A549 (cell line): ENCODE measurements around the gene CCL8. TPM values are rescaled to one million over a fixed set of nuclear protein-coding genes. Genes with fewer than 3 reads are reported as not detected.

ENCODE experiments used
- ATAC-seq, 2 experiments: fragments of 200-7000 bp in 1 of 2; fragments of >200 bp in 1 of 2; cut with Nextera tagmentation in 1 of 2; cut with Tn5 transposase in 1 of 2; 3 replicates each; pipeline versions ENCODE4 v1.8.0 to v1.9.1; 2018 to 2020; ENCODE audit warnings: mild to moderate bottlenecking in 1 of 2, moderate library complexity in 1 of 2
- CTCF ChIA-PET: fragments of 300-600 bp; sonication (Branson Sonifier 250); formaldehyde crosslinking; extraction: SDS; loops from one replicate; lab custom pipeline; 2021; ENCODE audit warnings: antibody characterized with exemption, inconsistent platforms; lab: Yijun Ruan, JAX
- POLR2A ChIA-PET: fragments of 350-600 bp; formaldehyde crosslinking; extraction: SDS; loops from one replicate; lab custom pipeline; 2021; ENCODE audit warnings: antibody characterized with exemption, inconsistent platforms; lab: Yijun Ruan, JAX
- DNase-seq, 2 experiments: peaks; one replicate each; pipeline versions ENCODE4 v3.0.0 to v3.0.0-alpha.2; 2011 to 2016; ENCODE audit warnings: low read depth in 1 of 2, low spot score in 1 of 2
- FAIRE-seq: peaks from 2 replicates; lab custom pipeline; 2011; peaks lifted over from hg19 to GRCh38; lab: Jason Lieb, UNC
- H3K27ac ChIP-seq, 2 experiments: fragments of >200 bp; sonication (Bioruptor Twin); formaldehyde crosslinking; 3 replicates each; pipeline ENCODE4 v1.5.1; 2016 to 2017
- H3K4me1 ChIP-seq: fragments of >200 bp; sonication (Bioruptor Twin); formaldehyde crosslinking; 3 replicates; pipeline ENCODE4 v1.6.1; 2016
- H3K4me2 ChIP-seq: fragments of >200 bp; sonication (Bioruptor Twin); formaldehyde crosslinking; 3 replicates; pipeline ENCODE4 v1.6.1; 2016
- H3K4me3 ChIP-seq: fragments of >200 bp; sonication (Bioruptor Twin); formaldehyde crosslinking; 3 replicates; pipeline ENCODE4 v1.5.1; 2016
- H3K9me3 ChIP-seq: fragments of >200 bp; sonication (Bioruptor Twin); formaldehyde crosslinking; 3 replicates; pipeline ENCODE4 v1.6.1; 2016
- ATOH8 ChIP-seq: fragments of 250-450 bp; sonication (Bioruptor Pico); IDR thresholded peaks from 2 replicates; pipeline ENCODE4 v1.5.0; 2020; ENCODE audit warnings: low read depth, mild to moderate bottlenecking, moderate library complexity
- EP300 ChIP-seq, 2 experiments: fragments of >200 bp; sonication (Bioruptor Twin); formaldehyde crosslinking; IDR thresholded peaks; 2 replicates in 1 of 2; 3 replicates in 1 of 2; pipeline ENCODE4 v1.6.1; 2016 to 2017
- FOSB ChIP-seq: fragments of 250-450 bp; sonication (Bioruptor Pico); IDR thresholded peaks from 2 replicates; pipeline ENCODE4 v1.5.0; 2020; ENCODE audit warnings: mild to moderate bottlenecking, moderate library complexity
- GATA3 ChIP-seq: IDR thresholded peaks from 2 replicates; pipeline ENCODE4 v1.6.1; 2012; ENCODE audit warnings: borderline replicate concordance
- HEYL ChIP-seq: fragments of 250-450 bp; sonication (Bioruptor Pico); IDR thresholded peaks from 2 replicates; pipeline ENCODE4 v1.8.0; 2021; ENCODE audit warnings: mild to moderate bottlenecking, moderate library complexity
- HOXB13 ChIP-seq: fragments of 250-450 bp; sonication (Bioruptor Pico); IDR thresholded peaks from 2 replicates; pipeline ENCODE4 v1.5.0; 2020; ENCODE audit warnings: low read depth, mild to moderate bottlenecking, moderate library complexity
- KDM1A ChIP-seq: fragments of 200-600 bp; sonication (generic); IDR thresholded peaks from 2 replicates; pipeline ENCODE4 v1.6.1; 2016; ENCODE audit warnings: low read depth, mild to moderate bottlenecking
- MAZ ChIP-seq: fragments of 150-350 bp; IDR thresholded peaks from 2 replicates; pipeline ENCODE4 v1.6.1; 2014; ENCODE audit warnings: antibody characterized with exemption, low read depth, low read length, borderline replicate concordance
- MYC ChIP-seq: IDR thresholded peaks from 2 replicates; pipeline ENCODE4 v1.6.1; 2012; ENCODE audit warnings: mild to moderate bottlenecking, inconsistent platforms, low read length, improper control_type of control experiment, borderline replicate concordance
- NFE2L2 ChIP-seq: fragments of 150-350 bp; conservative IDR thresholded peaks from 2 replicates; pipeline ENCODE4 v1.6.1; 2014; ENCODE audit warnings: low read length
- NR3C1 ChIP-seq: fragments of >200 bp; sonication (Bioruptor Twin); formaldehyde crosslinking; IDR thresholded peaks from 3 replicates; pipeline ENCODE4 v1.6.1; 2017
- REST ChIP-seq: fragments of 200-600 bp; sonication (generic); IDR thresholded peaks from 2 replicates; pipeline ENCODE4 v1.6.1; 2016; ENCODE audit warnings: antibody characterized with exemption, mild to moderate bottlenecking, moderate library complexity
- RFX5 ChIP-seq: fragments of 450-650 bp; IDR thresholded peaks from 2 replicates; pipeline ENCODE4 v1.7.1; 2014; ENCODE audit warnings: antibody characterized with exemption, mild to moderate bottlenecking, moderate library complexity
- SMC3 ChIP-seq: fragments of >200 bp; sonication (Bioruptor Twin); formaldehyde crosslinking; IDR thresholded peaks from 3 replicates; pipeline ENCODE4 v1.6.1; 2018; ENCODE audit warnings: inconsistent platforms
- TFCP2L1 ChIP-seq: fragments of 250-450 bp; sonication (Bioruptor Pico); IDR thresholded peaks from 2 replicates; pipeline ENCODE4 v1.5.0; 2021; ENCODE audit warnings: mild to moderate bottlenecking
- ZC3H11A ChIP-seq: fragments of 450-650 bp; IDR thresholded peaks from 2 replicates; pipeline ENCODE4 v1.6.1; 2014; ENCODE audit warnings: antibody characterized with exemption, mild to moderate bottlenecking
- ZFP36 ChIP-seq: fragments of 450-650 bp; IDR thresholded peaks from 2 replicates; pipeline ENCODE4 v1.6.1; 2014; ENCODE audit warnings: borderline replicate concordance; ENCODE audit not compliant: partially characterized antibody
- ZNF302 ChIP-seq: fragments of 250-450 bp; sonication (Bioruptor Pico); IDR thresholded peaks from 2 replicates; pipeline ENCODE4 v1.9.0; 2021; ENCODE audit warnings: inconsistent platforms, mild to moderate bottlenecking, moderate library complexity
- WGBS: methylation state at CpG from one replicate; pipeline ENCODE4 v1.1.6; 2017; ENCODE audit errors: missing lambda C conversion rate; 5-methylcytosine and 5-hydroxymethylcytosine counted together
- polyA plus RNA-seq, 4 experiments: library from polyadenylated mRNA; depleted of rRNA in 3 of 4; stranded (reverse); fragments of >200 nt; fragmentation: RNase III in 1 of 4; extraction: RNeasy Plus Mini Kit Qiagen cat#74134 plus additional on column Dnase treatment in 1 of 4; gene quantifications; 2 replicates in 3 of 4; 3 replicates in 1 of 4; pipeline ENCODE4 v1.2.3, GENCODE V29; 2011 to 2017

The CCL8 gene
- polyA plus RNA-seq, 2 of the 4 experiments (the other 2 are of a cell fraction) = not detected

- H3K4me1 ChIP-seq = no peaks in the 10 kb centered on the region; the same call in 2 of the 3 replicates
- DNase-seq (no peak), ATAC-seq (no peak), FAIRE-seq (no peak)
- ChIA-PET CTCF (interaction anchor here (1.6 to 6.6 kb wide), 4 partner anchors 8 to 101 kb away, joined by 4 to 42 read pairs (median 8); no protein-coding TSS in a partner anchor), POLR2A (no interaction called here)
- no peaks in the 10 kb centered on the region for H3K9me3 ChIP-seq
- no peak overlapping the region for H3K4me2 ChIP-seq
- H3K4me3 ChIP-seq = no peak overlapping the region
- no peak for TF ChIP-seq MAZ
- TF ChIP-seq ATOH8 (CRISPR knock-in tag) = no peak
- TF ChIP-seq GATA3 = no peak
- no peak for TF ChIP-seq KDM1A
- TF ChIP-seq FOSB (CRISPR knock-in tag) = no peak
- no peak overlapping the region for H3K27ac ChIP-seq
- 45% methylated on average over 3 of the region's 3 CpGs for WGBS
Observed at GRCh38 chr17:34299956-34300577, 19.2 kb upstream of the CCL8 start.

GRCh38 chr17:34300652-34301370 lies 18.4 kb upstream of the CCL8 start:
- 76% methylated on average over 3 of the region's 3 CpGs for WGBS

GRCh38 chr17:34301986-34302385 lies 17.2 kb upstream of the CCL8 start:
- FAIRE-seq = no peak
- Histone ChIP-seq H3K4me1 (peaks cover 4% of the 10 kb centered on the region; the same call in 1 of the 3 replicates), H3K27ac (no peak overlapping the region), H3K9me3 (no peaks in the 10 kb centered on the region), H3K4me2 (no peak overlapping the region), H3K4me3 (no peak overlapping the region)
- TF ChIP-seq HOXB13 = no peak
- TF ChIP-seq REST = no peak
- TF ChIP-seq NFE2L2 = no peak
- TF ChIP-seq ZNF302 (CRISPR knock-in tag) = no peak
- no peak for TF ChIP-seq HEYL (CRISPR knock-in tag)
- TF ChIP-seq MYC = no peak
- no peak for ATAC-seq
- no peak for DNase-seq
- WGBS = 56% methylated on average over 2 of the region's 2 CpGs
- CTCF ChIA-PET = interaction anchor here (0.6 to 6.6 kb wide), 8 partner anchors 16 to 1312 kb away, joined by 3 to 42 read pairs (median 4); no protein-coding TSS in a partner anchor
- POLR2A ChIA-PET = no interaction called here

More at GRCh38 chr17:34300652-34301370, 18.4 kb upstream of the CCL8 start:
- ATAC-seq (no peak), DNase-seq (no peak), FAIRE-seq (no peak)
- ChIA-PET POLR2A (no interaction called here), CTCF (interaction anchor here (0.9 to 6.6 kb wide), 6 partner anchors 9 to 101 kb away, joined by 3 to 42 read pairs (median 4); no protein-coding TSS in a partner anchor)
- H3K27ac ChIP-seq = no peak overlapping the region
- no peak for TF ChIP-seq TFCP2L1 (CRISPR knock-in tag)
- TF ChIP-seq SMC3 = no peak
- TF ChIP-seq EP300 (IDR thresholded peaks at IDR 0.05) = no peak
- TF ChIP-seq ZC3H11A = no peak
- TF ChIP-seq MYC = no peak
- TF ChIP-seq ATOH8 (CRISPR knock-in tag) = no peak
- no peak for TF ChIP-seq RFX5
- TF ChIP-seq GATA3 = no peak
- no peak for TF ChIP-seq ZFP36
- no peak for TF ChIP-seq NR3C1
- no peak overlapping the region for H3K4me3 ChIP-seq
- H3K9me3 ChIP-seq = no peaks in the 10 kb centered on the region
- no peak overlapping the region for H3K4me2 ChIP-seq
- H3K4me1 ChIP-seq = no peaks in the 10 kb centered on the region; the same call in 2 of the 3 replicates
